WTC11 (cell line): ENCODE measurements around the gene MYO18B. TPM values are rescaled to one million over a fixed set of nuclear protein-coding genes. Genes with fewer than 3 reads are reported as not detected.

Source experiments
- ATAC-seq: fragments of 200-7000 bp; cut with Tn5 transposase; 2 replicates; pipeline ENCODE4 v1.10.0; 2021; ENCODE audit warnings: mild to moderate bottlenecking, moderate library complexity
- CTCF ChIA-PET: fragments of 300-600 bp; sonication (Branson Sonifier 250); formaldehyde crosslinking; loops from one replicate; lab custom pipeline; 2021; ENCODE audit warnings: antibody characterized with exemption; lab: Charles Lee
- POLR2A ChIA-PET: fragments of 350-600 bp; sonication (Branson Sonifier 250); formaldehyde crosslinking; loops from one replicate; lab custom pipeline; 2021; ENCODE audit warnings: antibody characterized with exemption; lab: Charles Lee
- DNase-seq: peaks from one replicate; pipeline ENCODE4 v3.0.0; 2021; ENCODE audit warnings: low spot score
- H3K27ac Mint-ChIP-seq: 2 replicates; pipeline ENCODE4 v1.8.0; 2021; ENCODE audit warnings: mixed read lengths
- H3K27me3 Mint-ChIP-seq: 2 replicates; pipeline ENCODE4 v1.8.0; 2021; ENCODE audit warnings: low read depth, mild to moderate bottlenecking, moderate library complexity, mixed read lengths
- H3K36me3 Mint-ChIP-seq: 2 replicates; pipeline ENCODE4 v1.8.0; 2021; ENCODE audit warnings: mixed read lengths
- H3K4me1 Mint-ChIP-seq: 2 replicates; pipeline ENCODE4 v1.8.0; 2022; ENCODE audit warnings: mixed read lengths
- H3K4me3 Mint-ChIP-seq: 2 replicates; pipeline ENCODE4 v1.8.0; 2021; ENCODE audit warnings: mild to moderate bottlenecking, moderate library complexity, mixed read lengths
- H3K9me3 Mint-ChIP-seq: 2 replicates; pipeline ENCODE4 v1.8.0; 2021; ENCODE audit warnings: mixed read lengths
- CREB1 ChIP-seq: sonication (generic); formaldehyde crosslinking; IDR thresholded peaks from 2 replicates; pipeline ENCODE4 v1.8.0; 2023; ENCODE audit warnings: mild to moderate bottlenecking, missing genetic modification reagents
- CREM ChIP-seq: sonication (generic); formaldehyde crosslinking; IDR thresholded peaks from 2 replicates; pipeline ENCODE4 v1.8.1; 2022; ENCODE audit warnings: mild to moderate bottlenecking, missing genetic modification reagents, moderate library complexity
- ELF4 ChIP-seq: sonication (generic); formaldehyde crosslinking; IDR thresholded peaks from 2 replicates; pipeline ENCODE4 v1.8.1; 2022; ENCODE audit warnings: low read depth, mild to moderate bottlenecking, moderate library complexity, missing genetic modification reagents
- EMX1 ChIP-seq: fragments of 250-450 bp; sonication (Bioruptor Pico); IDR thresholded peaks from 2 replicates; pipeline ENCODE4 v1.8.0; 2021; ENCODE audit warnings: mild to moderate bottlenecking
- FOXJ3 ChIP-seq: sonication (generic); formaldehyde crosslinking; IDR thresholded peaks from 2 replicates; pipeline ENCODE4 v1.9.0; 2021; ENCODE audit warnings: missing genetic modification reagents, mild to moderate bottlenecking, borderline replicate concordance
- HMGA2 ChIP-seq: fragments of 250-450 bp; sonication (Bioruptor Pico); IDR thresholded peaks from 2 replicates; pipeline ENCODE4 v1.4.0; 2021; ENCODE audit warnings: mild to moderate bottlenecking, moderate library complexity
- IRF2 ChIP-seq: sonication (generic); formaldehyde crosslinking; IDR thresholded peaks from 2 replicates; pipeline ENCODE4 v1.8.0; 2022; ENCODE audit warnings: low read depth, missing genetic modification reagents, borderline replicate concordance
- KAT7 ChIP-seq: sonication (generic); formaldehyde crosslinking; IDR thresholded peaks from 2 replicates; pipeline ENCODE4 v1.8.1; 2023; ENCODE audit warnings: missing genetic modification reagents, mild to moderate bottlenecking, borderline replicate concordance
- MXD4 ChIP-seq: fragments of 250-450 bp; sonication (Bioruptor Pico); IDR thresholded peaks from 2 replicates; pipeline ENCODE4 v1.8.0; 2021; ENCODE audit warnings: mild to moderate bottlenecking, moderate library complexity, borderline replicate concordance
- MYBL2 ChIP-seq: sonication (generic); formaldehyde crosslinking; IDR thresholded peaks from 2 replicates; pipeline ENCODE4 v1.8.1; 2023; ENCODE audit warnings: mild to moderate bottlenecking, moderate library complexity, missing genetic modification reagents
- NFATC4 ChIP-seq: fragments of 250-450 bp; sonication (Bioruptor Pico); IDR thresholded peaks from 2 replicates; pipeline ENCODE4 v1.9.0; 2021; ENCODE audit warnings: mild to moderate bottlenecking
- NFE2L1 ChIP-seq: sonication (generic); formaldehyde crosslinking; IDR thresholded peaks from 2 replicates; pipeline ENCODE4 v1.8.1; 2023; ENCODE audit warnings: missing genetic modification reagents
- OVOL2 ChIP-seq: fragments of 250-450 bp; sonication (Bioruptor Pico); IDR thresholded peaks from 2 replicates; pipeline ENCODE4 v1.9.0; 2021; ENCODE audit warnings: mild to moderate bottlenecking, borderline replicate concordance
- SMAD3 ChIP-seq: sonication (generic); formaldehyde crosslinking; IDR thresholded peaks from 2 replicates; pipeline ENCODE4 v1.8.0; 2022; ENCODE audit warnings: missing genetic modification reagents, mild to moderate bottlenecking, borderline replicate concordance
- SMAD4 ChIP-seq: sonication (generic); formaldehyde crosslinking; IDR thresholded peaks from 2 replicates; pipeline ENCODE4 v1.8.0; 2022; ENCODE audit warnings: mild to moderate bottlenecking, missing genetic modification reagents
- SOX15 ChIP-seq: fragments of 250-450 bp; sonication (Bioruptor Pico); IDR thresholded peaks from 2 replicates; pipeline ENCODE4 v1.9.0; 2021; ENCODE audit warnings: mild to moderate bottlenecking
- SP1 ChIP-seq: sonication (generic); formaldehyde crosslinking; conservative IDR thresholded peaks from 2 replicates; pipeline ENCODE4 v1.8.1; 2022; ENCODE audit warnings: missing genetic modification reagents
- TP53 ChIP-seq: sonication (generic); formaldehyde crosslinking; IDR thresholded peaks from 2 replicates; pipeline ENCODE4 v1.8.1; 2023; ENCODE audit warnings: mild to moderate bottlenecking, missing genetic modification reagents
- ZNF219 ChIP-seq: sonication (generic); formaldehyde crosslinking; IDR thresholded peaks from 2 replicates; pipeline ENCODE4 v1.8.0; 2023; ENCODE audit warnings: missing genetic modification reagents, mild to moderate bottlenecking, borderline replicate concordance
- ZNF317 ChIP-seq: sonication (generic); formaldehyde crosslinking; IDR thresholded peaks from 2 replicates; pipeline ENCODE4 v1.8.1; 2023; ENCODE audit warnings: low read depth, mild to moderate bottlenecking, moderate library complexity, missing genetic modification reagents, borderline replicate concordance
- ZNF423 ChIP-seq: fragments of 250-450 bp; sonication (Bioruptor Pico); IDR thresholded peaks from 2 replicates; pipeline ENCODE4 v2.1.2; 2022; ENCODE audit warnings: mild to moderate bottlenecking, moderate library complexity
- total RNA-seq: library from RNA; stranded (reverse); gene quantifications from 3 replicates; pipeline ENCODE4 v1.2.3, GENCODE V29; 2021
- TF ChIP-seq, protein P1 (sequence below): sonication (generic); formaldehyde crosslinking; conservative IDR thresholded peaks from 2 replicates; pipeline ENCODE4 v1.8.1; 2023; ENCODE audit warnings: mild to moderate bottlenecking, low read depth, missing genetic modification reagents, moderate library complexity
- TF ChIP-seq, protein P2 (sequence below): sonication (generic); formaldehyde crosslinking; IDR thresholded peaks from 2 replicates; pipeline ENCODE4 v1.8.1; 2023; ENCODE audit warnings: mild to moderate bottlenecking, missing genetic modification reagents, moderate library complexity
- TF ChIP-seq, protein P3 (sequence below): sonication (generic); formaldehyde crosslinking; IDR thresholded peaks from 2 replicates; pipeline ENCODE4 v1.8.0; 2022; ENCODE audit warnings: mild to moderate bottlenecking, missing genetic modification reagents
- TF ChIP-seq, protein P4 (sequence below): sonication (generic); formaldehyde crosslinking; IDR thresholded peaks from 2 replicates; pipeline ENCODE4 v1.8.1; 2022; ENCODE audit warnings: mild to moderate bottlenecking, moderate library complexity, missing genetic modification reagents
- TF ChIP-seq, protein P5 (sequence below): sonication (generic); formaldehyde crosslinking; IDR thresholded peaks from 2 replicates; pipeline ENCODE4 v1.8.0; 2023; ENCODE audit warnings: missing genetic modification reagents
- TF ChIP-seq, protein P6 (sequence below): sonication (generic); formaldehyde crosslinking; IDR thresholded peaks from 2 replicates; pipeline ENCODE4 v1.8.0; 2022; ENCODE audit warnings: missing genetic modification reagents
- TF ChIP-seq, protein P7 (sequence below): fragments of 250-450 bp; sonication (Bioruptor Pico); conservative IDR thresholded peaks from 2 replicates; pipeline ENCODE4 v1.9.0; 2021; ENCODE audit warnings: mild to moderate bottlenecking

MYO18B gene
- total RNA-seq, 1 experiment from 2014 or later = 0.96 TPM

DNA sequence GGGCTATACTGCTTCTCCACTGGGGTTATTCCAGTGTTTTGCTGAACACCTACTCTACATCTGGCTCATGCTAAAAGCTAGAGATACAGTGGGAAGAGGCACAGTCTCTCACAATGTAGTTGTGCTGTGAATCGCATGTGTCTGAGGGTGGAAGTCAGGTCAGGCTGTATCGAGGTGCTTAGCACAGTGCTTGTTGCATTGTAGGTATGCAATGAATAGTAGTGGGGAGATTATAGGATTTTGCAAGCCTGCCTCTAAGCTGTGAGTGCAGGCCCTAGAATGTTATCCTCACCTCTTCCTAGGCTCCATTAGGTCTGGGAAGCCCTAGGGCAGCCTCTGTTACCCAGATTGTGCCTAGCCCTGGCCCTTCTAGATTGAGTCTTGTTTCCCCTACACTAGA lies 37.4 kb downstream of the MYO18B start:
- Mint-ChIP-seq H3K4me3 (no peak overlapping the region), H3K27ac (no peak overlapping the region), H3K4me1 (no peaks in the 10 kb centered on the region; the same call in 1 of the 2 replicates), H3K36me3 (no peaks in the 10 kb centered on the region), H3K9me3 (no peaks in the 10 kb centered on the region), H3K27me3 (no peaks in the 10 kb centered on the region)
- no peak for DNase-seq
- no peak for TF ChIP-seq SMAD3 (CRISPR knock-in tag)
- TF ChIP-seq CREM = no peak
- no peak for TF ChIP-seq TP53 (CRISPR knock-in tag)
- no peak for TF ChIP-seq SOX15 (CRISPR knock-in tag)
- no peak for TF ChIP-seq FOXJ3 (CRISPR knock-in tag)
- TF ChIP-seq ZNF423 (CRISPR knock-in tag) = no peak
- no peak for TF ChIP-seq MXD4 (CRISPR knock-in tag)
- TF ChIP-seq SMAD4 (CRISPR knock-in tag) = no peak
- TF ChIP-seq, protein P1, sequence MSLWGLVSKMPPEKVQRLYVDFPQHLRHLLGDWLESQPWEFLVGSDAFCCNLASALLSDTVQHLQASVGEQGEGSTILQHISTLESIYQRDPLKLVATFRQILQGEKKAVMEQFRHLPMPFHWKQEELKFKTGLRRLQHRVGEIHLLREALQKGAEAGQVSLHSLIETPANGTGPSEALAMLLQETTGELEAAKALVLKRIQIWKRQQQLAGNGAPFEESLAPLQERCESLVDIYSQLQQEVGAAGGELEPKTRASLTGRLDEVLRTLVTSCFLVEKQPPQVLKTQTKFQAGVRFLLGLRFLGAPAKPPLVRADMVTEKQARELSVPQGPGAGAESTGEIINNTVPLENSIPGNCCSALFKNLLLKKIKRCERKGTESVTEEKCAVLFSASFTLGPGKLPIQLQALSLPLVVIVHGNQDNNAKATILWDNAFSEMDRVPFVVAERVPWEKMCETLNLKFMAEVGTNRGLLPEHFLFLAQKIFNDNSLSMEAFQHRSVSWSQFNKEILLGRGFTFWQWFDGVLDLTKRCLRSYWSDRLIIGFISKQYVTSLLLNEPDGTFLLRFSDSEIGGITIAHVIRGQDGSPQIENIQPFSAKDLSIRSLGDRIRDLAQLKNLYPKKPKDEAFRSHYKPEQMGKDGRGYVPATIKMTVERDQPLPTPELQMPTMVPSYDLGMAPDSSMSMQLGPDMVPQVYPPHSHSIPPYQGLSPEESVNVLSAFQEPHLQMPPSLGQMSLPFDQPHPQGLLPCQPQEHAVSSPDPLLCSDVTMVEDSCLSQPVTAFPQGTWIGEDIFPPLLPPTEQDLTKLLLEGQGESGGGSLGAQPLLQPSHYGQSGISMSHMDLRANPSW (CRISPR knock-in tag) = no peak
- TF ChIP-seq, protein P2, sequence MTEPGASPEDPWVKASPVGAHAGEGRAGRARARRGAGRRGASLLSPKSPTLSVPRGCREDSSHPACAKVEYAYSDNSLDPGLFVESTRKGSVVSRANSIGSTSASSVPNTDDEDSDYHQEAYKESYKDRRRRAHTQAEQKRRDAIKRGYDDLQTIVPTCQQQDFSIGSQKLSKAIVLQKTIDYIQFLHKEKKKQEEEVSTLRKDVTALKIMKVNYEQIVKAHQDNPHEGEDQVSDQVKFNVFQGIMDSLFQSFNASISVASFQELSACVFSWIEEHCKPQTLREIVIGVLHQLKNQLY (CRISPR knock-in tag) = no peak
- no peak for TF ChIP-seq HMGA2 (CRISPR knock-in tag)
- TF ChIP-seq NFATC4 = no peak
- no peak for TF ChIP-seq KAT7 (CRISPR knock-in tag)
- TF ChIP-seq, protein P3, sequence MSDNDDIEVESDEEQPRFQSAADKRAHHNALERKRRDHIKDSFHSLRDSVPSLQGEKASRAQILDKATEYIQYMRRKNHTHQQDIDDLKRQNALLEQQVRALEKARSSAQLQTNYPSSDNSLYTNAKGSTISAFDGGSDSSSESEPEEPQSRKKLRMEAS (CRISPR knock-in tag) = no peak
- no peak for TF ChIP-seq ZNF219 (CRISPR knock-in tag)
- TF ChIP-seq ZNF317 (CRISPR knock-in tag) = no peak
- TF ChIP-seq CREB1 = no peak
- CTCF ChIA-PET = interaction anchor here (0.8 kb wide), 1 partner anchor 9 kb away, joined by 3 read pairs; no protein-coding TSS in a partner anchor
- POLR2A ChIA-PET = no interaction called here
- no peak for ATAC-seq

DNA sequence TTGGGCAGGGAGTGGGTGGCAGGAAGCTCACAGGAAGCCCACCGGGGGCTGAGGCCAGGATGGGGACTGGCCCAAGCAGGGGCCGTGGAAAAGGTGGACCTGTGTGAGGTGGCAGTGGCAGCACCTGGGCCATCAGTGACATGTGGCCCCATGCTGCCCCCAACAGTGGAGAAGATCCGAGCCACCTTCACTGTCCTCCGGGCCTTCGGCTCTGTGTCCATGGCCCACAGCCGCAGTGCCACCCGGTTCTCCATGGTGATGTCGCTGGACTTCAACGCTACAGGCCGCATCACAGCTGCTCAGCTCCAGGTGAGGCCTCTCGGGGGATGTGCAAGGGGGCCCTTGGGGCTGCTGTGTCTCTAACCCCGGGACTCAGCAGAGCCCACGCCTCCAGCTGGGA lies 37.9 kb downstream of the MYO18B start:
- POLR2A ChIA-PET = no interaction called here
- Mint-ChIP-seq H3K4me1 (no peaks in the 10 kb centered on the region; the same call in 1 of the 2 replicates), H3K9me3 (no peaks in the 10 kb centered on the region), H3K27me3 (no peaks in the 10 kb centered on the region), H3K4me3 (no peak overlapping the region), H3K36me3 (no peaks in the 10 kb centered on the region), H3K27ac (no peak overlapping the region)
- CTCF ChIA-PET = interaction anchor here (0.8 kb wide), 1 partner anchor 8 kb away, joined by 3 read pairs; no protein-coding TSS in a partner anchor
- no peak for ATAC-seq
- DNase-seq = no peak
- TF ChIP-seq NFE2L1 (CRISPR knock-in tag) (no peak), MYBL2 (CRISPR knock-in tag) (no peak), SP1 (no peak), IRF2 (CRISPR knock-in tag) (no peak), EMX1 (CRISPR knock-in tag) (no peak), ELF4 (CRISPR knock-in tag) (no peak), OVOL2 (CRISPR knock-in tag) (no peak)
- TF ChIP-seq, protein P4, sequence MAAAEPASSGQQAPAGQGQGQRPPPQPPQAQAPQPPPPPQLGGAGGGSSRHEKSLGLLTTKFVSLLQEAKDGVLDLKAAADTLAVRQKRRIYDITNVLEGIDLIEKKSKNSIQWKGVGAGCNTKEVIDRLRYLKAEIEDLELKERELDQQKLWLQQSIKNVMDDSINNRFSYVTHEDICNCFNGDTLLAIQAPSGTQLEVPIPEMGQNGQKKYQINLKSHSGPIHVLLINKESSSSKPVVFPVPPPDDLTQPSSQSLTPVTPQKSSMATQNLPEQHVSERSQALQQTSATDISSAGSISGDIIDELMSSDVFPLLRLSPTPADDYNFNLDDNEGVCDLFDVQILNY (CRISPR knock-in tag) = no peak
- TF ChIP-seq, protein P5, sequence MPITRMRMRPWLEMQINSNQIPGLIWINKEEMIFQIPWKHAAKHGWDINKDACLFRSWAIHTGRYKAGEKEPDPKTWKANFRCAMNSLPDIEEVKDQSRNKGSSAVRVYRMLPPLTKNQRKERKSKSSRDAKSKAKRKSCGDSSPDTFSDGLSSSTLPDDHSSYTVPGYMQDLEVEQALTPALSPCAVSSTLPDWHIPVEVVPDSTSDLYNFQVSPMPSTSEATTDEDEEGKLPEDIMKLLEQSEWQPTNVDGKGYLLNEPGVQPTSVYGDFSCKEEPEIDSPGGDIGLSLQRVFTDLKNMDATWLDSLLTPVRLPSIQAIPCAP = no peak
- TF ChIP-seq, protein P6, sequence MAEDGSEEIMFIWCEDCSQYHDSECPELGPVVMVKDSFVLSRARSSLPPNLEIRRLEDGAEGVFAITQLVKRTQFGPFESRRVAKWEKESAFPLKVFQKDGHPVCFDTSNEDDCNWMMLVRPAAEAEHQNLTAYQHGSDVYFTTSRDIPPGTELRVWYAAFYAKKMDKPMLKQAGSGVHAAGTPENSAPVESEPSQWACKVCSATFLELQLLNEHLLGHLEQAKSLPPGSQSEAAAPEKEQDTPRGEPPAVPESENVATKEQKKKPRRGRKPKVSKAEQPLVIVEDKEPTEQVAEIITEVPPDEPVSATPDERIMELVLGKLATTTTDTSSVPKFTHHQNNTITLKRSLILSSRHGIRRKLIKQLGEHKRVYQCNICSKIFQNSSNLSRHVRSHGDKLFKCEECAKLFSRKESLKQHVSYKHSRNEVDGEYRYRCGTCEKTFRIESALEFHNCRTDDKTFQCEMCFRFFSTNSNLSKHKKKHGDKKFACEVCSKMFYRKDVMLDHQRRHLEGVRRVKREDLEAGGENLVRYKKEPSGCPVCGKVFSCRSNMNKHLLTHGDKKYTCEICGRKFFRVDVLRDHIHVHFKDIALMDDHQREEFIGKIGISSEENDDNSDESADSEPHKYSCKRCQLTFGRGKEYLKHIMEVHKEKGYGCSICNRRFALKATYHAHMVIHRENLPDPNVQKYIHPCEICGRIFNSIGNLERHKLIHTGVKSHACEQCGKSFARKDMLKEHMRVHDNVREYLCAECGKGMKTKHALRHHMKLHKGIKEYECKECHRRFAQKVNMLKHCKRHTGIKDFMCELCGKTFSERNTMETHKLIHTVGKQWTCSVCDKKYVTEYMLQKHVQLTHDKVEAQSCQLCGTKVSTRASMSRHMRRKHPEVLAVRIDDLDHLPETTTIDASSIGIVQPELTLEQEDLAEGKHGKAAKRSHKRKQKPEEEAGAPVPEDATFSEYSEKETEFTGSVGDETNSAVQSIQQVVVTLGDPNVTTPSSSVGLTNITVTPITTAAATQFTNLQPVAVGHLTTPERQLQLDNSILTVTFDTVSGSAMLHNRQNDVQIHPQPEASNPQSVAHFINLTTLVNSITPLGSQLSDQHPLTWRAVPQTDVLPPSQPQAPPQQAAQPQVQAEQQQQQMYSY (CRISPR knock-in tag) = no peak
- TF ChIP-seq, protein P7, sequence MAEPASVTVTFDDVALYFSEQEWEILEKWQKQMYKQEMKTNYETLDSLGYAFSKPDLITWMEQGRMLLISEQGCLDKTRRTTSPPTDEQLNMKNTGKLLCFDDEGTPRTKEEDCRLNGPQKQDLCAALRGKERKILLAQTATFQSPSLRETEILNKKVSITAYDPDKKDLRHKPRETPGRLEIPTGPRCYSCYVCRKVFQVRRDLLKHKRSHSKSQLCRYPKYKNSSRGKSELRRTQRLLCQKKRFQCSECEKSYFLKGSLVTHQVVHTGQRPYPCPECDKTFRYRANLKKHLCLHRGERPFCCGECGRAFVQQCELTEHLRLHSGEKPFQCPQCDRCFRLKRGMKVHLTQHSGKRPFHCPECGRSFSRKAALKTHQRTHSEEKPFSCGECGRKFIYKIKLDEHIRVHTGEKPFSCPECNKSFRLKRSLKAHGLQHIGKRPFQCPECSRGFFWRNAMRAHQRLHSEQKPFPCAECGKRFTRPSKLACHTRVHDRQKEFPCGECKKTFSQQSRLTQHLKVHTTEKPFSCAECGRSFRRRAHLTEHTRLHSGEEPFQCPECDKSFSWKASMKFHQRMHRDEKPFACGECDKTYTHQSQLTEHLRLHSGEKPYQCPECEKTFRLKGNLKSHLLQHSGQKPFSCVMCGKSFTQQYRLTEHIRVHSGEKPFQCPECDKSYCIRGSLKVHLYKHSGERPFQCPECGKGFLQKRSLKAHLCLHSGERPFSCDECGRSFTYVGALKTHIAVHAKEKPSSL (CRISPR knock-in tag) = no peak
